ENCODE data around the gene WDR35.

Gene WDR35

DNA sequence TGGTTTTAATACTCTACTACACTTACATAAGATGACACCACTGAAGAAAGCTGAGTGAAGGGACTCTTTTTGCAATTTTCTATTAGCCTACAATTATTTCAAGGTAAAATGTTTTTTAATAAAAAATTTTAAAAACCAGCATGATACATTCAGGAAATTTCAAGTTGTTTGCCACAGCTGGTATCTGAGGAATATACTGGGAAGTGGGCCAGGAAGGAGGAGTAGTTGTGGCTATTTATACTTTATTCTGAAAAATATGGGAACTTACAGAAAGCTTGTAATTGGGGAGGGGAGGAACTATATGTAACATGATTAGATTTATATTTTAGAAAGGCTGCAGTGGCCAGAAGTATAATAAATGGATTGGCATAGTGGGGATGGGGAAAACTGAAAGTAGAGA lies 40.8 kb downstream of the WDR35 start:
- TF ChIP-seq CTCF (IDR thresholded peaks at IDR 0.05; ENCODE audit: borderline replicate concordance, extremely low read depth, low read length, poor library complexity, severe bottlenecking) (no peak), EZH2 (IDR thresholded peaks at IDR 0.05; ENCODE audit: borderline replicate concordance, low read depth, low read length, severe bottlenecking) (no peak)
- no peaks in the 10 kb centered on the region for H3K79me2 ChIP-seq (ENCODE audit: insufficient read depth, low read length)
- H3K27ac ChIP-seq (ENCODE audit: low read length), result no peak overlapping the region
- H3K27me3 ChIP-seq (ENCODE audit: insufficient read depth, low read length, poor library complexity), result peaks cover 11% of the 10 kb centered on the region
- no peaks in the 10 kb centered on the region for H3K9me3 ChIP-seq (ENCODE audit: insufficient read depth, low read length, severe bottlenecking)
- DNase-seq, result no peak
- H3K4me3 ChIP-seq (ENCODE audit: low read depth in 1 of 2, low read length in 2 of 2), result no peak overlapping the region
- no peaks in the 10 kb centered on the region for H4K20me1 ChIP-seq (ENCODE audit: insufficient read depth, low read length)
- no peaks in the 10 kb centered on the region for H3K36me3 ChIP-seq (ENCODE audit: insufficient read depth, low read length)
- no peaks in the 10 kb centered on the region for H3K4me1 ChIP-seq (ENCODE audit: insufficient read depth, low read length)
- ATAC-seq (ENCODE audit: insufficient read depth, low read depth), result no peak
- H3K4me2 ChIP-seq (ENCODE audit: insufficient read depth, low read length), result no peak overlapping the region
- H2AFZ ChIP-seq (ENCODE audit: low read depth, low read length), result no peak overlapping the region
- H3K9ac ChIP-seq (ENCODE audit: low read depth, low read length), result no peak overlapping the region

DNA sequence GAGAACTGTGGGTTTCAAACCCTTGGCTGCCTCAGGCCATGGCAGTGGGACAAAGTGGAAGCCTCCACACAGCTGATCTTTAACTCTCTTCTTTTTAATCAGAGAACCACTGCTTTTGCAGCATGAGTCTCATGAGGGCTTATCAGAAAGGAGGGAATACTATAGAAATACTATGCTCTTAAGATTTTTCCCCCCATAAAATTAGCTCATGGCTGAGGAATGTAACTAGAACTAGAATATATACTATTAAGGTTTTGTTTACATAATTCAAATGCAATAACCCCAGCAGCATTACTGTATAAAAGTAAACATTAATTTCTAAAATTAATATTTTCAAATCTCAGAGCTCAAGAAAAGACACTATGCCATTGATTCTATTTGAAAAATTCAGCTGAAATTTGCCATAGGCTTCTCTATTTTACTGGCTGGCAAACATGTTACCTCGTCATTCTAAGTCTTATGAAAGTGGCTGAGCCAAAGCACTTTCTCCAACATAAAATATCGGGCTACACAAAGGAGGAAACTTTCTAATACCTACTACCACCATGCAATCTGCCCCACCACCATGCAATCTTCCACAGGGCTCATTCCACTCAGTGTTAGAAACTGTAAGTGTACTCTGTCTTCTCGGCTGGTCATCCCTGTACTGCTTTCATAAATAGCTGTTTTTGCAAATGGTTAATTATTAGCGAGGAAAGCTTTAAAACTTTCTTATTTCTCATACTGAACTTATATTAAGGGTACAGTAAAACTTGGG lies 42.5 kb downstream of the WDR35 start:
- Histone ChIP-seq H4K20me1 (ENCODE audit: insufficient read depth, low read length) (no peaks in the 10 kb centered on the region), H3K9ac (ENCODE audit: low read depth, low read length) (no peak overlapping the region), H3K79me2 (ENCODE audit: insufficient read depth, low read length) (no peaks in the 10 kb centered on the region), H2AFZ (ENCODE audit: low read depth, low read length) (no peak overlapping the region), H3K9me3 (ENCODE audit: insufficient read depth, low read length, severe bottlenecking) (no peaks in the 10 kb centered on the region), H3K4me3 (ENCODE audit: low read depth in 1 of 2, low read length in 2 of 2) (no peak overlapping the region), H3K4me2 (ENCODE audit: insufficient read depth, low read length) (no peak overlapping the region), H3K36me3 (ENCODE audit: insufficient read depth, low read length) (no peaks in the 10 kb centered on the region), H3K27ac (ENCODE audit: low read length) (no peak overlapping the region), H3K27me3 (ENCODE audit: insufficient read depth, low read length, poor library complexity) (peaks cover 7% of the 10 kb centered on the region), H3K4me1 (ENCODE audit: insufficient read depth, low read length) (no peaks in the 10 kb centered on the region)
- ATAC-seq (ENCODE audit: insufficient read depth, low read depth), result no peak
- DNase-seq, result no peak
- no peak for TF ChIP-seq CTCF (IDR thresholded peaks at IDR 0.05; ENCODE audit: borderline replicate concordance, extremely low read depth, low read length, poor library complexity, severe bottlenecking)
- TF ChIP-seq EZH2 (IDR thresholded peaks at IDR 0.05; ENCODE audit: borderline replicate concordance, low read depth, low read length, severe bottlenecking), result no peak

DNA sequence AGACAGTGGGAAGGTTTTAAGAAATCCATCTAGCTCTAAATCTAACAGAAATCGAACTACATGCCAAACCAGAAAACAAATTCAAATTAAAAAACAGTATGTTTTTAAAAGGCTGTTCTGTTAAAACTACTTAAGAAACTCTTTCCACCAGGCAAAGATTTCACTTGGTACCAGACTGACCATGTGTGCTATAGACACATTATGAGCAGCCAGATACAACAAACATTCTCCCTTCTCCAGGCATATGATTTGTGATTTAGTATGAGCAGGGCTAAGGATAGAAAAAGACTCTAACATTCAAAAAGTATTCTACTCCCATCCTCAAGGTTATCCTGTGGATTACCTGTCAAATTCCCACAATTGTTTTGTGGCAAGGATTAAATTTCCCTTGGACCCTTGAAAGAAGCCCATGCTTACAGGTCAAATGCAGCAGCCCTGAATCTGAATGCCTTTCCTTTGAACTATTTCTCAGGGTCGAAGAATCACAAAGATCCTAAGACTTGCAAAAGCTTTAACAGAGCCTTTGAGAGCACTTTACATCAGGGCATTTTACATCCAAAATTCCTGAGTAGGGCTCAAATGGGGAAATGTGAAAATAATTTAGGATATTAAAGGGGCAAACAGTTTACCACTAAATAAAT lies 45.6 kb downstream of the WDR35 start:
- Histone ChIP-seq H3K4me3 (ENCODE audit: low read depth in 1 of 2, low read length in 2 of 2) (no peak overlapping the region), H3K27ac (ENCODE audit: low read length) (no peak overlapping the region), H3K4me2 (ENCODE audit: insufficient read depth, low read length) (no peak overlapping the region), H3K9me3 (ENCODE audit: insufficient read depth, low read length, severe bottlenecking) (no peaks in the 10 kb centered on the region), H4K20me1 (ENCODE audit: insufficient read depth, low read length) (no peaks in the 10 kb centered on the region), H3K4me1 (ENCODE audit: insufficient read depth, low read length) (no peaks in the 10 kb centered on the region), H2AFZ (ENCODE audit: low read depth, low read length) (no peak overlapping the region), H3K79me2 (ENCODE audit: insufficient read depth, low read length) (no peaks in the 10 kb centered on the region), H3K27me3 (ENCODE audit: insufficient read depth, low read length, poor library complexity) (peaks cover 3% of the 10 kb centered on the region), H3K9ac (ENCODE audit: low read depth, low read length) (no peak overlapping the region), H3K36me3 (ENCODE audit: insufficient read depth, low read length) (no peaks in the 10 kb centered on the region)
- DNase-seq (no peak), ATAC-seq (ENCODE audit: insufficient read depth, low read depth) (no peak)
- TF ChIP-seq EZH2 (IDR thresholded peaks at IDR 0.05; ENCODE audit: borderline replicate concordance, low read depth, low read length, severe bottlenecking) (no peak), CTCF (IDR thresholded peaks at IDR 0.05; ENCODE audit: borderline replicate concordance, extremely low read depth, low read length, poor library complexity, severe bottlenecking) (no peak)

Data from DND-41 (cell line).